K562 (cell line): ENCODE data around the gene G6PC3. TPM values are rescaled to one million over a fixed set of nuclear protein-coding genes. Genes with fewer than 3 reads are reported as not detected.

Experiments used
- CBFA2T2 ChIP-seq: fragments of 450-650 bp; conservative IDR thresholded peaks from 2 replicates; pipeline ENCODE4 v1.6.1; 2017; ENCODE audit warnings: mild to moderate bottlenecking
- HDAC2 ChIP-seq: fragments of 450-650 bp; IDR thresholded peaks from 2 replicates; pipeline ENCODE4 v1.6.1; 2016; ENCODE audit warnings: mild to moderate bottlenecking
- HSF4 ChIP-seq: fragments of 250-450 bp; sonication (Bioruptor Pico); IDR thresholded peaks from 2 replicates; pipeline ENCODE4 v2.1.2; 2022; ENCODE audit warnings: mild to moderate bottlenecking, moderate library complexity, borderline replicate concordance
- MAZ ChIP-seq, 2 experiments: fragments of 450-650 bp in 1 of 2; sonication (generic) in 1 of 2; formaldehyde crosslinking; IDR thresholded peaks in 1 of 2; conservative IDR thresholded peaks in 1 of 2; 2 replicates each; pipeline versions ENCODE4 v1.4.0 to v1.5.0; 2020; ENCODE audit warnings: mild to moderate bottlenecking in 1 of 2, missing genetic modification reagents in 1 of 2
- PHTF2 ChIP-seq: fragments of 250-450 bp; sonication (Bioruptor Pico); IDR thresholded peaks from 2 replicates; pipeline ENCODE4 v1.5.0; 2021; ENCODE audit warnings: mild to moderate bottlenecking
- RCOR1 ChIP-seq, 2 experiments: IDR thresholded peaks; 2 replicates each; pipeline ENCODE4 v1.6.1; 2012; ENCODE audit warnings: low read depth in 2 of 2, low read length in 2 of 2, borderline replicate concordance in 1 of 2, improper control_type of control experiment in 1 of 2
- SETDB1 ChIP-seq: IDR thresholded peaks from one replicate; pipeline ENCODE4 v1.6.1; 2012; ENCODE audit warnings: low read length, control low read depth, inconsistent platforms
- SMAD4 ChIP-seq: fragments of 250-450 bp; sonication (Bioruptor Pico); conservative IDR thresholded peaks from 2 replicates; pipeline ENCODE4 v1.8.0; 2021; ENCODE audit warnings: inconsistent platforms, mild to moderate bottlenecking, moderate library complexity
- YBX1 ChIP-seq: fragments of 450-650 bp; IDR thresholded peaks from 2 replicates; pipeline ENCODE4 v1.7.1; 2016; ENCODE audit warnings: mild to moderate bottlenecking
- ZNF224 ChIP-seq: sonication (generic); formaldehyde crosslinking; IDR thresholded peaks from 2 replicates; pipeline ENCODE4 v1.8.0; 2022; ENCODE audit warnings: mild to moderate bottlenecking, missing genetic modification reagents
- ZNF239 ChIP-seq: fragments of 250-450 bp; sonication (Bioruptor Pico); IDR thresholded peaks from 2 replicates; pipeline ENCODE4 v1.4.0; 2020; ENCODE audit warnings: mild to moderate bottlenecking
- ZNF583 ChIP-seq: fragments of 250-450 bp; sonication (Bioruptor Pico); IDR thresholded peaks from 2 replicates; pipeline ENCODE4 v1.4.0; 2020
- ZZZ3 ChIP-seq: fragments of 450-650 bp; IDR thresholded peaks from 2 replicates; pipeline ENCODE4 v1.6.1; 2016; ENCODE audit warnings: antibody characterized with exemption, mild to moderate bottlenecking, moderate library complexity
- polyA plus RNA-seq, 8 experiments: library from polyadenylated mRNA; depleted of rRNA in 4 of 8; stranded (reverse) in 5 of 8; unstranded in 3 of 8; fragments of >200 nt; fragmentation: Nextera tagmentation in 2 of 8; fragmentation: Illumina TruSeq in 1 of 8; extraction: Ambion mirVana in 2 of 8; extraction: Trizol in 1 of 8; gene quantifications; 2 replicates each; pipeline versions ENCODE4 v1.2.1 to v1.2.3, GENCODE V29; 2011 to 2014; ENCODE audit warnings: inconsistent platforms in 1 of 8, missing spikeins in 1 of 8
- total RNA-seq, 7 experiments: library from RNA; depleted of rRNA in 6 of 7; stranded (reverse); fragments of >200 nt in 6 of 7; fragmentation: Illumina TruSeq in 2 of 7; extraction: Trizol in 2 of 7; gene quantifications; 2 replicates each; pipeline versions ENCODE4 v1.2.1 to v1.2.3, GENCODE V29; 2011 to 2021; ENCODE audit warnings: low replicate concordance in 1 of 7
- TF ChIP-seq, protein P1 (sequence below): sonication (generic); formaldehyde crosslinking; IDR thresholded peaks from 2 replicates; pipeline ENCODE4 v1.8.1; 2023; ENCODE audit warnings: mild to moderate bottlenecking, missing genetic modification reagents
- TF ChIP-seq, protein P2 (sequence below): sonication (generic); formaldehyde crosslinking; IDR thresholded peaks from 2 replicates; pipeline ENCODE4 v1.8.0; 2023; ENCODE audit warnings: mild to moderate bottlenecking, missing genetic modification reagents
- TF ChIP-seq, protein P3 (sequence below): sonication (generic); formaldehyde crosslinking; IDR thresholded peaks from 2 replicates; pipeline ENCODE4 v1.8.0; 2022; ENCODE audit warnings: mild to moderate bottlenecking, low read depth, missing genetic modification reagents
- TF ChIP-seq, protein P4 (sequence below): fragments of 250-450 bp; sonication (Bioruptor Pico); IDR thresholded peaks from 2 replicates; pipeline ENCODE4 v1.8.0; 2022; ENCODE audit warnings: moderate library complexity, mild to moderate bottlenecking, inconsistent platforms
- TF ChIP-seq, protein P5 (sequence below): fragments of 200-800 bp; sonication (Bioruptor generic); IDR thresholded peaks from 2 replicates; pipeline ENCODE4 v1.6.1; 2017; ENCODE audit warnings: missing genetic modification characterization, missing compliant biosample characterization

Gene G6PC3
- total and polyA plus RNA-seq, 9 of the 15 experiments (the other 6 are each of a cell fraction or from before 2014, with no cell fraction given) = 10.4 to 57.8 (median 31.1) TPM

DNA sequence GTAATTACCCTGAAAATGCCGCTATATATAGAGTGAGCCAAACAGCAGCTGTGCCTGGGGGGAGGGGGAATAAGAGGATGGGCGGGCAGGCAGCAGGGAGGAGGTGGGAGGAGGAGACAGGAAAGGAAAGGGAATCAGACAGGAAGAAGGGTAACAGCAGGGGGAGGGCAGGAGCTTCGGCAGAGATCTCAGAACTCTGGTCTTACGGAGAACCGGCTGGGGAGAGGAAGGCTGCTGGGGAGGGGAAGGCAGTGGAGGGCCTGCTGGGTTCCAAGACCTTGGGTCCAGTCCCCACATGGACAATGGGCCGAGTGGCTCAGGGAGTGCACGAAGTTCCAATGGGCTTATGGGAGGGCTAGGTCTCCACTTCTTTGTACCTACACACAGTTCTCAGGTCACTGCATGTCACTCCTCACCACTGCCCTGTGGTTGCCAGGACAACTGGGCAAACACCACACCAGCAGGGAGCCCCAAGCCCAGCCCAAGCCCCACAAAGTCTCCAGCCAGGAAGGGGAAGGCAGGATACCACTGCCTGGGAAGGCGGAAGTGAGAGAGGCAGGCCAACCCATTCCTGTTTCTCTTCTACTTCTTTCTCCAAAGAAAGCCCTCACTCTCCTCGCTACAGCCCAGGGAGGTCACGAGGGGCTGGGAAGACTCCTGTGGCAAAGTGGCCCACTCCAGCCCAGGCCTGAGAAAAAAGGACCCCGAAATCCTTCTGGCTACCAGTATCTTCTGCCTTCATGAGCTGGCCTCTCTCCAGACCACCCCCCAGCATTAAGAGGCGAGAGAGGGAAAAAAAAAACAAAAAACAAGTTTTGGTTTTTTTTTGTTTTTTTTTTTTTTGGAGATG, 25.3 kb downstream of the G6PC3 start (continued):
- TF ChIP-seq, protein P1, sequence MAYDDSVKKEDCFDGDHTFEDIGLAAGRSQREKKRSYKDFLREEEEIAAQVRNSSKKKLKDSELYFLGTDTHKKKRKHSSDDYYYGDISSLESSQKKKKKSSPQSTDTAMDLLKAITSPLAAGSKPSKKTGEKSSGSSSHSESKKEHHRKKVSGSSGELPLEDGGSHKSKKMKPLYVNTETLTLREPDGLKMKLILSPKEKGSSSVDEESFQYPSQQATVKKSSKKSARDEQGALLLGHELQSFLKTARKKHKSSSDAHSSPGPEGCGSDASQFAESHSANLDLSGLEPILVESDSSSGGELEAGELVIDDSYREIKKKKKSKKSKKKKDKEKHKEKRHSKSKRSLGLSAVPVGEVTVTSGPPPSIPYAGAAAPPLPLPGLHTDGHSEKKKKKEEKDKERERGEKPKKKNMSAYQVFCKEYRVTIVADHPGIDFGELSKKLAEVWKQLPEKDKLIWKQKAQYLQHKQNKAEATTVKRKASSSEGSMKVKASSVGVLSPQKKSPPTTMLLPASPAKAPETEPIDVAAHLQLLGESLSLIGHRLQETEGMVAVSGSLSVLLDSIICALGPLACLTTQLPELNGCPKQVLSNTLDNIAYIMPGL (CRISPR knock-in tag) = no peak
- TF ChIP-seq, protein P2, sequence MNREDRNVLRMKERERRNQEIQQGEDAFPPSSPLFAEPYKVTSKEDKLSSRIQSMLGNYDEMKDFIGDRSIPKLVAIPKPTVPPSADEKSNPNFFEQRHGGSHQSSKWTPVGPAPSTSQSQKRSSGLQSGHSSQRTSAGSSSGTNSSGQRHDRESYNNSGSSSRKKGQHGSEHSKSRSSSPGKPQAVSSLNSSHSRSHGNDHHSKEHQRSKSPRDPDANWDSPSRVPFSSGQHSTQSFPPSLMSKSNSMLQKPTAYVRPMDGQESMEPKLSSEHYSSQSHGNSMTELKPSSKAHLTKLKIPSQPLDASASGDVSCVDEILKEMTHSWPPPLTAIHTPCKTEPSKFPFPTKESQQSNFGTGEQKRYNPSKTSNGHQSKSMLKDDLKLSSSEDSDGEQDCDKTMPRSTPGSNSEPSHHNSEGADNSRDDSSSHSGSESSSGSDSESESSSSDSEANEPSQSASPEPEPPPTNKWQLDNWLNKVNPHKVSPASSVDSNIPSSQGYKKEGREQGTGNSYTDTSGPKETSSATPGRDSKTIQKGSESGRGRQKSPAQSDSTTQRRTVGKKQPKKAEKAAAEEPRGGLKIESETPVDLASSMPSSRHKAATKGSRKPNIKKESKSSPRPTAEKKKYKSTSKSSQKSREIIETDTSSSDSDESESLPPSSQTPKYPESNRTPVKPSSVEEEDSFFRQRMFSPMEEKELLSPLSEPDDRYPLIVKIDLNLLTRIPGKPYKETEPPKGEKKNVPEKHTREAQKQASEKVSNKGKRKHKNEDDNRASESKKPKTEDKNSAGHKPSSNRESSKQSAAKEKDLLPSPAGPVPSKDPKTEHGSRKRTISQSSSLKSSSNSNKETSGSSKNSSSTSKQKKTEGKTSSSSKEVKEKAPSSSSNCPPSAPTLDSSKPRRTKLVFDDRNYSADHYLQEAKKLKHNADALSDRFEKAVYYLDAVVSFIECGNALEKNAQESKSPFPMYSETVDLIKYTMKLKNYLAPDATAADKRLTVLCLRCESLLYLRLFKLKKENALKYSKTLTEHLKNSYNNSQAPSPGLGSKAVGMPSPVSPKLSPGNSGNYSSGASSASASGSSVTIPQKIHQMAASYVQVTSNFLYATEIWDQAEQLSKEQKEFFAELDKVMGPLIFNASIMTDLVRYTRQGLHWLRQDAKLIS (CRISPR knock-in tag) = no peak
- TF ChIP-seq, protein P3, sequence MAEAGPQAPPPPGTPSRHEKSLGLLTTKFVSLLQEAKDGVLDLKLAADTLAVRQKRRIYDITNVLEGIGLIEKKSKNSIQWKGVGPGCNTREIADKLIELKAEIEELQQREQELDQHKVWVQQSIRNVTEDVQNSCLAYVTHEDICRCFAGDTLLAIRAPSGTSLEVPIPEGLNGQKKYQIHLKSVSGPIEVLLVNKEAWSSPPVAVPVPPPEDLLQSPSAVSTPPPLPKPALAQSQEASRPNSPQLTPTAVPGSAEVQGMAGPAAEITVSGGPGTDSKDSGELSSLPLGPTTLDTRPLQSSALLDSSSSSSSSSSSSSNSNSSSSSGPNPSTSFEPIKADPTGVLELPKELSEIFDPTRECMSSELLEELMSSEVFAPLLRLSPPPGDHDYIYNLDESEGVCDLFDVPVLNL (CRISPR knock-in tag) = no peak
- TF ChIP-seq YBX1 (no peak), RCOR1 (IDR thresholded peaks at IDR 0.05; ENCODE audit: borderline replicate concordance in 1 of 2, low read depth in 2 of 2, low read length in 2 of 2) (peak in 1 of 2 experiments; percentile 82; a peak in 2 of 4 replicates), ZNF583 (CRISPR knock-in tag) (no peak), CBFA2T2 (peak; percentile 69), PHTF2 (CRISPR knock-in tag) (no peak), MAZ (CRISPR knock-in tag; conservative IDR thresholded peaks at IDR 0.05 in 1 of 2, IDR thresholded peaks at IDR 0.05 in 1 of 2) (peak; percentile 41 to 52; a peak in 3 of 4 replicates), HDAC2 (peak; percentile 12; the same call in 1 of the 2 replicates), ZZZ3 (no peak), ZNF224 (CRISPR knock-in tag) (no peak), ZNF239 (CRISPR knock-in tag) (no peak), SMAD4 (CRISPR knock-in tag) (peak; percentile 53; the same call in 1 of the 2 replicates), SETDB1 (peak; percentile 18), HSF4 (CRISPR knock-in tag) (no peak)
- TF ChIP-seq, protein P4, sequence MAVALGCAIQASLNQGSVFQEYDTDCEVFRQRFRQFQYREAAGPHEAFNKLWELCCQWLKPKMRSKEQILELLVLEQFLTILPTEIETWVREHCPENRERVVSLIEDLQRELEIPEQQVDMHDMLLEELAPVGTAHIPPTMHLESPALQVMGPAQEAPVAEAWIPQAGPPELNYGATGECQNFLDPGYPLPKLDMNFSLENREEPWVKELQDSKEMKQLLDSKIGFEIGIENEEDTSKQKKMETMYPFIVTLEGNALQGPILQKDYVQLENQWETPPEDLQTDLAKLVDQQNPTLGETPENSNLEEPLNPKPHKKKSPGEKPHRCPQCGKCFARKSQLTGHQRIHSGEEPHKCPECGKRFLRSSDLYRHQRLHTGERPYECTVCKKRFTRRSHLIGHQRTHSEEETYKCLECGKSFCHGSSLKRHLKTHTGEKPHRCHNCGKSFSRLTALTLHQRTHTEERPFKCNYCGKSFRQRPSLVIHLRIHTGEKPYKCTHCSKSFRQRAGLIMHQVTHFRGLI (CRISPR knock-in tag) = no peak
- TF ChIP-seq, protein P5, sequence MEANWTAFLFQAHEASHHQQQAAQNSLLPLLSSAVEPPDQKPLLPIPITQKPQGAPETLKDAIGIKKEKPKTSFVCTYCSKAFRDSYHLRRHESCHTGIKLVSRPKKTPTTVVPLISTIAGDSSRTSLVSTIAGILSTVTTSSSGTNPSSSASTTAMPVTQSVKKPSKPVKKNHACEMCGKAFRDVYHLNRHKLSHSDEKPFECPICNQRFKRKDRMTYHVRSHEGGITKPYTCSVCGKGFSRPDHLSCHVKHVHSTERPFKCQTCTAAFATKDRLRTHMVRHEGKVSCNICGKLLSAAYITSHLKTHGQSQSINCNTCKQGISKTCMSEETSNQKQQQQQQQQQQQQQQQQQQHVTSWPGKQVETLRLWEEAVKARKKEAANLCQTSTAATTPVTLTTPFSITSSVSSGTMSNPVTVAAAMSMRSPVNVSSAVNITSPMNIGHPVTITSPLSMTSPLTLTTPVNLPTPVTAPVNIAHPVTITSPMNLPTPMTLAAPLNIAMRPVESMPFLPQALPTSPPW (CRISPR knock-in tag) = peak; percentile 89
